A549 (cell line): ENCODE results near the gene HTRA1.

Experiments used
- CTCF ChIP-seq: fragments of >200 bp; sonication (Bioruptor Twin); formaldehyde crosslinking; IDR thresholded peaks from 3 replicates; pipeline ENCODE4 v1.5.1; 2016
- POLR2A ChIP-seq: IDR thresholded peaks from 2 replicates; pipeline ENCODE4 v1.6.1; 2012; ENCODE audit warnings: mild to moderate bottlenecking, low read length

- TF ChIP-seq CTCF = no peak
- no peak for TF ChIP-seq POLR2A
Observed at GRCh38 chr10:122484276-122485060, 23.1 kb downstream of the HTRA1 start.
